KBM-7 (cell line): ENCODE results near the gene MGAT5B.

Source experiments
- DNase-seq: peaks from one replicate; pipeline ENCODE4 v3.0.0-alpha.2; 2015
- in situ Hi-C: fragments of 300-500 bp; cut with MboI; formaldehyde crosslinking; loops from 2 replicates; pipeline ENCODE4 v1.14.3; 2020; ENCODE audit warnings: low sequenced_read_pairs, low pct_unique_long_range_greater_than_20kb, mixed read lengths

MGAT5B gene

GRCh38 chr17:76937238-76937637 lies 69.0 kb downstream of the MGAT5B start:
- DNase-seq: no peak
- in situ Hi-C loops: no loop called here

GRCh38 chr17:76938009-76938408 lies 69.8 kb downstream of the MGAT5B start:
- in situ Hi-C loops: no loop called here
- DNase-seq: no peak

- in situ Hi-C loops: no loop called here
- no peak for DNase-seq
These were observed 72.1 kb downstream of the MGAT5B start for GRCh38 chr17:76940295-76940694.

- no peak for DNase-seq
- in situ Hi-C loops: no loop called here
These were observed 72.6 kb downstream of the MGAT5B start for GRCh38 chr17:76940738-76941350.

DNA sequence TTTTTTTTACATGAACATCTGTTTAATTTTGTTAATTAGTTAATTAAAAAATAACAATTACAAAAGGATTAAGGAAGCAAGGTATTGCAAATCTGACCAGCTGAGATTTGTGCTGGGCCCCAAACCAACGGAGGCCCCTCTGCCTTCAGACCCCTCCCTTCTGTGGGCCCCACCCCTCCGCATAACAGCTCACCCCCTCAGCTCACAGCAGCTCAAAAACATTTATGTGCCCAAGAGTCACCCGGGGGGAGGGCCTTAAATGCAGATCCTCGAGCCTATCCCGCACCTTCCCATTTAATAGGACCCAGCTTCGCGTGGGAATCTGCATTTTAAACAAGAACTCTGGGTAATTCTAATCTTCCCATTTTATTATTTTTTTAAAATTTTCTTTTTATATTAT lies 75.0 kb downstream of the MGAT5B start:
- DNase-seq: no peak
- in situ Hi-C loops: no loop called here

- no peak for DNase-seq
- in situ Hi-C loops: no loop called here
These were observed 75.6 kb downstream of the MGAT5B start for GRCh38 chr17:76943781-76944213.

DNA sequence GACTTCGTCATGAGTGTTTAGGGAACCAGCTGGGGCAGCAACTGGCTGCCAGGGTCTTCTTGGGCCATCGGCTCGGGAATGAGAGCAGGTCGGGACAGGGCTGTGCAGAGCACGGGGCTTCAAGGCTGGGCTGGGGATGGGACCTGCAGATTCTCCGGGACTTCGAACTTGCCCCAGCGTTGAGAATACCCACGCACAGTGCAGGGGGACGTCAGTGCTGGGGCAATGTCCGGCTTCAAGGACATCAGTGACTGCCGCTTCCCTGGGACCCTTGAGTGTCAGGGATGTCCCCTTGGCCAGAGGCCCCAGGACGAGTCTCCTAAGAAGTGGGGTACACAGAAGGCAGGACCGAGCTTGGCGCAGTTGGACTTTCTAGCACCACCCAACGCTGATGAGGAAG lies 76.3 kb downstream of the MGAT5B start:
- no peak for DNase-seq
- in situ Hi-C loops: no loop called here

GRCh38 chr17:76946111-76946771 lies 78.0 kb downstream of the MGAT5B start:
- in situ Hi-C loops: no loop called here

DNA sequence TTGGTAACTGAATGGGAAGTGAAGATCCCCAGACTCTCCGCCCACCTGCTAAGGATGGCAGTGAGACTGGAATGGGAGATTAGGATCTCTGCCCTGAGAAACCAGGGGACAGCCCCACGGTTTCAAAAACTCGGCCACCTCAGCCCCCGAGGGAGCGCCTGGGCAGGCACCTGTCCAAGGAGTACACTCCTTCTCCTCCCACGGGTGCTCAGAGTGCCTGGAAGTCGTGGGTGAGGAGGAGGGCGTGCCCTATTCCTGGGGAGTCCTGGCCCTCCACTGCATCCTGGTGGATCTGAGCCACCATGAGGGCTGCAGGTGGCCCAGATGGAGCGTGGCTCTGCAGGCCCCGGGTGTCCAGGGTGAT lies 78.5 kb downstream of the MGAT5B start:
- in situ Hi-C loops: no loop called here
- DNase-seq: no peak

More at GRCh38 chr17:76946111-76946771, 78.0 kb downstream of the MGAT5B start:
- DNase-seq: no peak

- no peak for DNase-seq
These were observed 79.1 kb downstream of the MGAT5B start for GRCh38 chr17:76947309-76947708.

GRCh38 chr17:76947771-76948170 lies 79.6 kb downstream of the MGAT5B start:
- in situ Hi-C loops: no loop called here
- DNase-seq: no peak

More at GRCh38 chr17:76947309-76947708, 79.1 kb downstream of the MGAT5B start:
- in situ Hi-C loops: no loop called here

DNA sequence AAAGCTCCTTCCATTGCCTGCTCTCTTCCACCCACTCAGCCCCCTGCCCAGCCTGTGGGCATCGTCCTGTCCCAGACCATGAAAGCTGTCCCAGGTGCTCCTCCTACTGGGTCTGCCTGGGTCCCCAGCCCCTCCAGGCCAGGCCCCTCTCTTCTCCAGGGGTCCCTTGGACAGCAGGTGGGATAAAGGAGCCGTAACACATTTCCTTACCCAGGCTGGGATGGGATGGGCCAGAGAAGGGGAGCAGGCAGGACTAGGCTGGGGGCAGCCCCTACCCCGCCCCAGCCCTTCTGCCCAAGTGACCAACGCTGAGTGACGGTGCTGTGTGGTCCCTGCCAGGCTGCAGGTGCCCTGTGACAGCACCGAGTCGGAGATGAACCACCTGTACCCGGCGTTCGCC lies 80.1 kb downstream of the MGAT5B start:
- DNase-seq: no peak
- in situ Hi-C loops: no loop called here

DNA sequence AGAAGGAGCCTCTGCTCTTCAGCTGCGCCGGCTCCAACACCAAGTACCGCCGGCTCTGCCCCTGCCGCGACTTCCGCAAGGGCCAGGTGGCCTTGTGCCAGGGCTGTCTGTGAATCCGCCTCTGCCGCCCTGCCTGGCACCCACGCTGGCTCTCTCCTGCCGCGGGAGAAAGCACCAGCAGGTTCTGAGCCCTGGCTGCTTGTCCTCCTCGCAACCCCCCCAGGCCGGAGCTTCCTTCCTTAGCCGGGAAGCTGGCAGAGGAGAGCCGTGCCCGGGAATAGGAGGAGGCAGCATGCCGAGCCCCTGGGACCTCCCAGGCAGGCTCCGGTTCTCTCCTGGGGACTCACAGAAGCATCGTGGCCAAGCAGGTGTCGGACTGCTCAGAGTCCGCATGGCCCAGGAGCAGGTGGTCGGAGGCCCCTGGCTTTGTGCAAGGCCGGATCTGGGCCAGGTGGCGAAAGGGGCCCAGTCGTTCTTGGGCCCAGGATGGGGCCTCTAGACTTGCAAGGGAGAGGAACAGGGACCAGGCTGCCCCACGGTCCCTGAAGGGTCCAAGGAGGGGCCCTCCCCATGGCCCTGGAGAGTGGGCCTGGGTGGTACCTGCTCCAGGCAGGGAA lies 80.6 kb downstream of the MGAT5B start:
- in situ Hi-C loops: no loop called here
- DNase-seq: no peak

DNA sequence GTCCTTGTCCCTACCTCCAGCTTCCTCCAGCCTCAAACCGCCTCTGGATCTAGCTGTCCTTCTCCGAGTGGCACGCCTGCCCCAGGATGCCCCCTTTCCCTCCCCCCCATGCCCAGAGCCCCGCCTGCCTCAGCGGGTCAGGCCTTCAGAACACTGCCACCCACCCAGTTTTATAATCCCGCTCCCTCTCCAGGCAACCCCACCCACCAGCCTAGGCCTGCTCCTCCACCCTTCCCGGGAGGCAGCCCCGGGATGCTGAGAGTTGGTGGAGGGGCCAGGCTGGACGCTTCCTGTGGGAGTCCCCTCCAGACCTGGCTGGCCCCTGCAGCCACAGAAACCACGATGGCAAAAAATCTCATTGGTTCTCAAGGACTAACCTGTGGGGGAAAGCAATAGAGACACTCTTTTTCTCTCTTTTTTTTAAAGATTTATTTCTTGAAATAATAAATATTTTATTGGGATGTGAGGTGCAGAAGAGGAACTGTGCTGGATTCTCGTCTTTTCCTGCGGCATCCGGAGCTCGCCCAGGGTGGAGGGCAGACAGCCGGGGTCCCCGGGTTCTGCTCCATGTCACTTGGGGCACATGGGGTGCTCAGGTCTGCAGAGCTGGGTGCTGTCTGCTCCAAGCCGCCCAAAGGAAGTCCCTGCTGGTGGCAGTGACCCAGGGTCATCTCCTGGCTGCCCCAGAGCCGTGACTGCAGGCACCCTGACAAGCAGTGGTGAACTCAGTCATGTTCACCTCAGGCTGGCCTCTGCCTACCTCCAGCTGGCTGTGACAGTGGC lies 81.9 kb downstream of the MGAT5B start:
- no peak for DNase-seq
- in situ Hi-C loops: no loop called here

- no peak for DNase-seq
- in situ Hi-C loops: no loop called here
These were observed 83.2 kb downstream of the MGAT5B start for GRCh38 chr17:76951375-76951905.

GRCh38 chr17:76952402-76952801 lies 84.2 kb downstream of the MGAT5B start:
- in situ Hi-C loops: no loop called here
- DNase-seq: no peak

GRCh38 chr17:76953066-76953465 lies 84.9 kb downstream of the MGAT5B start:
- in situ Hi-C loops: no loop called here
- DNase-seq: no peak

GRCh38 chr17:76953946-76954345 lies 85.7 kb downstream of the MGAT5B start:
- no peak for DNase-seq
- in situ Hi-C loops: no loop called here

DNA sequence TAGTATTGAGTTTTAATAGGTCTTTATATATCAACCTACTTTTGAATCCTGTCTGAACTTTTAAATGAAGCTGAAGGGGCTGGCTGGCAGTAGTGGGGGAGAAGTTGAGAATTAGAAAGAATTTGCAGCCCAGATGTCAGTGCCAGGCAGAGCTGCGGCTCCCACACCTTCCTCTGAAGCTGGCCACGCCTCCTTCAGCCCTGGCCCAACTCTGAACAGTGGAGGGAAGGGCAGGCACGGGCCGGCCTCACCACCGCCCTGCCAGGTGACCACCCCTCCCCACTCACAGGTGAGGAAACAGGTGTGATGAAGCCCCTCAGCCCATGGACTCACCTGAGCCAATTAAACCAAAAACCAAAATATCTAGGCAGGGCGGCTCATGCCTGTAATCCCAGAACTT lies 87.0 kb downstream of the MGAT5B start:
- no peak for DNase-seq
- in situ Hi-C loops: no loop called here
